ENCODE results near the gene OXA1L.
"Not testable (repeated sequence)": the region's sequence is repeated elsewhere in the genome, so short reads cannot be mapped to it uniquely, and the experiment has no call there.

The OXA1L gene

GRCh38 chr14:22733829-22734228 is 32.7 kb upstream of the OXA1L start:
- POLR2A ChIA-PET (ENCODE audit: low non-redundant PET) = no interaction called here

DNA sequence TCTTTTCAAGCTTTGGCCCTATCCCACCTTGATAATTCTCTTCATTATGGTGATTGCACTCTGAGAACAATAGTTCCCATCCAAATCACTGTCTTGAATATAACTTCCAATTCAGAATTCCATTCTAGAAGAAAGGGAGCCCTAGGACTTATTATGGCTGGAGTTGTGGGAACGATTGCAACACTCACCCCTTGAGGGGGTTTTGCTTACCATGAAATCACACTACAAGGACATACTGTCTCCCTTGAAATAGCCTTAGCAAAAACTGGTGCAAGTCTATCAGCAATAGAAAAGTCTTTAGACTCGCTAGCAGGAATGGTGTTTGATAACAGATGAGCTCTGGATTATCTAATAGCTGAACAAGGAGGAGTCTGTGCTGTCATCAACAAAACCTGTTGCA is 31.4 kb upstream of the OXA1L start:
- CTCF ChIA-PET = interaction anchor here (0.6 kb wide), 1 partner anchor 82 kb away, joined by 4 read pairs; no protein-coding TSS in a partner anchor

More at GRCh38 chr14:22733829-22734228, 32.7 kb upstream of the OXA1L start:
- DNase-seq (ENCODE audit: low spot score) = no peak
- H3K27ac ChIP-seq = no peak overlapping the region
- TF ChIP-seq, protein P1, sequence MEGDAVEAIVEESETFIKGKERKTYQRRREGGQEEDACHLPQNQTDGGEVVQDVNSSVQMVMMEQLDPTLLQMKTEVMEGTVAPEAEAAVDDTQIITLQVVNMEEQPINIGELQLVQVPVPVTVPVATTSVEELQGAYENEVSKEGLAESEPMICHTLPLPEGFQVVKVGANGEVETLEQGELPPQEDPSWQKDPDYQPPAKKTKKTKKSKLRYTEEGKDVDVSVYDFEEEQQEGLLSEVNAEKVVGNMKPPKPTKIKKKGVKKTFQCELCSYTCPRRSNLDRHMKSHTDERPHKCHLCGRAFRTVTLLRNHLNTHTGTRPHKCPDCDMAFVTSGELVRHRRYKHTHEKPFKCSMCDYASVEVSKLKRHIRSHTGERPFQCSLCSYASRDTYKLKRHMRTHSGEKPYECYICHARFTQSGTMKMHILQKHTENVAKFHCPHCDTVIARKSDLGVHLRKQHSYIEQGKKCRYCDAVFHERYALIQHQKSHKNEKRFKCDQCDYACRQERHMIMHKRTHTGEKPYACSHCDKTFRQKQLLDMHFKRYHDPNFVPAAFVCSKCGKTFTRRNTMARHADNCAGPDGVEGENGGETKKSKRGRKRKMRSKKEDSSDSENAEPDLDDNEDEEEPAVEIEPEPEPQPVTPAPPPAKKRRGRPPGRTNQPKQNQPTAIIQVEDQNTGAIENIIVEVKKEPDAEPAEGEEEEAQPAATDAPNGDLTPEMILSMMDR (conservative IDR thresholded peaks at IDR 0.05; ENCODE audit: low read depth) = no peak
- CTCF ChIA-PET = no interaction called here

DNA sequence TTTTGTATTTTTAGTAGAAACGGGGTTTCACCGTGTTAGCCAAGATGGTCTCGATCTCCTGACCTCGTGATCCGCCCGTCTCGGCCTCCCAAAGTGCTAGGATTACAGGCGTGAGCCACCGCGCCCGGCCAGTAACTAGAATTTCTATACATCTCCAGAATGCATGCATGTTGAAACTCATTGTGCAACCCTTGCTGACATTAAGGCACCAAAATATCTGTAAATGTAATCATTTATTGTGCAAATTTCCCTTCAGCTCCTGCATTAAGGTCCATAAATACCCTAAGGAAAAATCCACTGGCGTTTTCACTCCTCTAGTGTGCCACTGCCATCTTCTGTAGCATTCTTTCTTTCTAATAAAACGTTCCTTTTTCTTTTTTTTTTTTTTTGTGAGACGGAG is 30.1 kb upstream of the OXA1L start:
- CTCF ChIA-PET; H3K27ac ChIP-seq; DNase-seq (ENCODE audit: low spot score); POLR2A ChIA-PET (ENCODE audit: low non-redundant PET): not testable (repeated sequence)

More for the DNA sequence above, 31.4 kb upstream of the OXA1L start:
- TF ChIP-seq, protein P1 (conservative IDR thresholded peaks at IDR 0.05; ENCODE audit: low read depth) = no peak
- POLR2A ChIA-PET (ENCODE audit: low non-redundant PET) = no interaction called here
- H3K27ac ChIP-seq = no peak overlapping the region
- DNase-seq (ENCODE audit: low spot score) = no peak

DNA sequence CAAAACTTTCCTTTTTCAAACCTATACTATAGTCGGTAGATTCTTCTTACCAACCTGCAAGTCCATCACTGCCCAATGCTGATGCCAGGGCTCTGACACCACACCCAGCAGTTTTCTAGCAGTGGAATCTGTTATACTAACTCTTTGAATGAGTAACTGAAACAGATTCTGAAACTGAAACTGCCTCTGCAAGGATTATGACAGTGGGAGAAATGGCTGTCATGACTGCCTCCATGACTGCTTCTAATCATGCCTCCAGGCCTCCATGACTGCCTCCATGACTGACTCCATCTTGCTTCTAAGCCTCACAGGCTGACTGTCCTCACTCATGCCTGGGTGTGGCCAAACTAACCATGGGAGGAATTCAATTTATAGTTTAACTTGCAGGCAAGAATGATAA is 29.4 kb upstream of the OXA1L start:
- ChIA-PET CTCF (no interaction called here), POLR2A (ENCODE audit: low non-redundant PET) (no interaction called here)
- H3K27ac ChIP-seq = no peak overlapping the region

GRCh38 chr14:22739423-22739822 is 27.1 kb upstream of the OXA1L start:
- TF ChIP-seq, protein P1 (conservative IDR thresholded peaks at IDR 0.05; ENCODE audit: low read depth) = no peak
- H3K27ac ChIP-seq = no peak overlapping the region
- POLR2A ChIA-PET (ENCODE audit: low non-redundant PET) = no interaction called here
- DNase-seq (ENCODE audit: low spot score) = no peak
- CTCF ChIA-PET = interaction anchor here (1.0 kb wide), 1 partner anchor 169 kb away, joined by 3 read pairs; no protein-coding TSS in a partner anchor

More for the DNA sequence above, 29.4 kb upstream of the OXA1L start:
- no peak for DNase-seq (ENCODE audit: low spot score)
- TF ChIP-seq, protein P1 (conservative IDR thresholded peaks at IDR 0.05; ENCODE audit: low read depth) = no peak

DNA sequence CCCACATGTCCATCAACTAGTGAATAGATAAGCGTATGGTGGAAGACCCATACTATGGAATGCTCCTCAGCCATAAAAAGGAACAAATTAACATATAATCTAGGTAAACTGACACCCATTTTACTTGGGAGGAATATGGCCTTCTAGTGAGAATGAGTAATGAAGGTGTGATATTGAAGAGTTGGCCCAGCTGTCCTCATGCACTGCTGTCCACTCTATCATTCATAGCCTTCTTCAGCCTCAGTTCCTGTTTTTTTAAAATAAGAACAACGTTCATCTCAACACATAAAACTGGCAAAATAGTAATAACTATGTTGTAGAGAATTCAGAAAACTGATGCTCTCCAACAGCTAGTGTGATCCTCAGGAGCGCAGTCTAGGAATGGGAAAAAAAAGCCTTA is 26.5 kb upstream of the OXA1L start:
- DNase-seq (ENCODE audit: low spot score) = no peak
- no peak overlapping the region for H3K27ac ChIP-seq
- CTCF ChIA-PET = no interaction called here
- TF ChIP-seq, protein P1 (conservative IDR thresholded peaks at IDR 0.05; ENCODE audit: low read depth) = no peak
- POLR2A ChIA-PET (ENCODE audit: low non-redundant PET) = no interaction called here

- TF ChIP-seq, protein P1 (conservative IDR thresholded peaks at IDR 0.05; ENCODE audit: low read depth) = no peak
- CTCF ChIA-PET = interaction anchor here (0.6 kb wide), 1 partner anchor 35 kb away, joined by 3 read pairs; no protein-coding TSS in a partner anchor
- no peak for DNase-seq (ENCODE audit: low spot score)
- no peak overlapping the region for H3K27ac ChIP-seq
- POLR2A ChIA-PET (ENCODE audit: low non-redundant PET) = no interaction called here
These were observed 18.7 kb upstream of the OXA1L start for GRCh38 chr14:22747769-22748168.
